Parathyroid adenoma (tissue), 2 donors: ENCODE data around the gene KCNMB1.
A peak's percentile ranks its signal among the peaks of the same experiment; 100 is the strongest.

Experiments
- H2AFZ ChIP-seq: fragments of 300-600 bp; sonication (generic); one replicate; pipeline ENCODE4 v1.7.0; 2017; ENCODE audit warnings: antibody characterized with exemption, mild to moderate bottlenecking
- H3K27ac ChIP-seq: fragments of 300-600 bp; sonication (generic); one replicate; pipeline ENCODE4 v1.7.0; 2017
- H3K27me3 ChIP-seq: fragments of 300-600 bp; sonication (generic); one replicate; pipeline ENCODE4 v1.7.0; 2017; ENCODE audit warnings: low read length; ENCODE audit not compliant: control insufficient read depth, insufficient read depth
- H3K36me3 ChIP-seq: fragments of 300-600 bp; sonication (generic); one replicate; pipeline ENCODE4 v1.7.0; 2017; ENCODE audit warnings: low read length; ENCODE audit not compliant: control insufficient read depth, insufficient read depth
- H3K4me1 ChIP-seq: fragments of 300-600 bp; sonication (generic); one replicate; pipeline ENCODE4 v1.7.0; 2017; ENCODE audit warnings: control low read depth
- H3K4me2 ChIP-seq: fragments of 300-600 bp; sonication (generic); one replicate; pipeline ENCODE4 v1.7.0; 2017; ENCODE audit warnings: low read length
- H3K4me3 ChIP-seq: fragments of 300-600 bp; sonication (generic); one replicate; pipeline ENCODE4 v1.7.0; 2017; ENCODE audit warnings: low read depth, low read length
- H3K79me2 ChIP-seq: fragments of 300-600 bp; sonication (generic); one replicate; pipeline ENCODE4 v1.7.0; 2017; ENCODE audit warnings: control low read depth
- H3K9ac ChIP-seq: fragments of 300-600 bp; sonication (generic); one replicate; pipeline ENCODE4 v1.7.0; 2017; ENCODE audit warnings: mild to moderate bottlenecking
- H3K9me3 ChIP-seq: fragments of 300-600 bp; sonication (generic); one replicate; pipeline ENCODE4 v1.7.0; 2017; ENCODE audit warnings: low read length; ENCODE audit not compliant: control insufficient read depth
- TF ChIP-seq, protein P1 (sequence below): fragments of 300-600 bp; sonication (generic); IDR thresholded peaks from one replicate; pipeline ENCODE4 v1.7.0; 2017; ENCODE audit warnings: antibody characterized with exemption, mild to moderate bottlenecking
- donor health status: primary hyperparathyroidism.

The KCNMB1 gene

DNA sequence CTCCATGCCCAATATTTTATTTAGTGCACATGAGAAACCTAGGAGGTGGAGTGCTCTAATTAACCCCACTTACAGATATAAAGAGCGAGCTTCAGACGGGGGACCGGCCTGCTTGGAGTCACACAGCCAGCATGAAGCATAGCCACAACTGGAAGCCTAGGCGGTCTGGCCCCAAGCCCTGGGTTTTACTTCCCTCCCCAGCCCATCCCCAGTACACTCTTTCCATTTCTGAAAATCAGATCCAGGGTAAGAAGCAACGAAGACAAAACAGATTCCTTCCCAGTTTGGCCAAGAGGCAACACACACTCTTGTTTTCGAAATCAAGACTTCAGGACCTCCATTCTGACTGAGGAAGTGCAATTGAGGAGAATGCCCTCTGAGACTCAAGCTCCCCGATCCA is 27.1 kb downstream of the KCNMB1 start:
- Histone ChIP-seq H3K9me3 (no peaks in the 10 kb centered on the region), H3K36me3 (no peaks in the 10 kb centered on the region), H3K27ac (peak overlapping the region; percentile 15), H3K4me3 (no peak overlapping the region), H3K27me3 (no peaks in the 10 kb centered on the region), H2AFZ (no peak overlapping the region), H3K9ac (no peak overlapping the region), H3K4me1 (no peaks in the 10 kb centered on the region), H3K4me2 (no peak overlapping the region), H3K79me2 (no peaks in the 10 kb centered on the region)
- TF ChIP-seq, protein P1, sequence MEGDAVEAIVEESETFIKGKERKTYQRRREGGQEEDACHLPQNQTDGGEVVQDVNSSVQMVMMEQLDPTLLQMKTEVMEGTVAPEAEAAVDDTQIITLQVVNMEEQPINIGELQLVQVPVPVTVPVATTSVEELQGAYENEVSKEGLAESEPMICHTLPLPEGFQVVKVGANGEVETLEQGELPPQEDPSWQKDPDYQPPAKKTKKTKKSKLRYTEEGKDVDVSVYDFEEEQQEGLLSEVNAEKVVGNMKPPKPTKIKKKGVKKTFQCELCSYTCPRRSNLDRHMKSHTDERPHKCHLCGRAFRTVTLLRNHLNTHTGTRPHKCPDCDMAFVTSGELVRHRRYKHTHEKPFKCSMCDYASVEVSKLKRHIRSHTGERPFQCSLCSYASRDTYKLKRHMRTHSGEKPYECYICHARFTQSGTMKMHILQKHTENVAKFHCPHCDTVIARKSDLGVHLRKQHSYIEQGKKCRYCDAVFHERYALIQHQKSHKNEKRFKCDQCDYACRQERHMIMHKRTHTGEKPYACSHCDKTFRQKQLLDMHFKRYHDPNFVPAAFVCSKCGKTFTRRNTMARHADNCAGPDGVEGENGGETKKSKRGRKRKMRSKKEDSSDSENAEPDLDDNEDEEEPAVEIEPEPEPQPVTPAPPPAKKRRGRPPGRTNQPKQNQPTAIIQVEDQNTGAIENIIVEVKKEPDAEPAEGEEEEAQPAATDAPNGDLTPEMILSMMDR = no peak

DNA sequence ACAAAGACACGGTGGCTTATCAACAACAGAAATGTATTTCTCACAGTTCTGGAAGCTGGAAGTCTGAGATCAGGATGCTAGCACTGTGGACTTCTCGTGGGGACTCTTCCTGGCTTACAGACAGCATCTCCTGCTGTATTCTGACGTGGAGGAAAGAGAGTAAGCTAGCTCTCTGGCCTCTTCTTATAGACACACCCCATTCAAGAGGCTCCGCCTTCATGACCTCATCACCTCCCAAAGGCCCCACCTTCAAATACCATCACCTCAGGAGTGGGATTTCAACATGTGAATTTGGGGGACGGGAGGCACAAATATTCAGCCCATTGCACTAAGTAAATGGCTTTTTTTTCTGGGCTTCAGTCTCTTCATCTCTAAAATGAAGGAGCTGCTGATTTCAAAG is 27.6 kb downstream of the KCNMB1 start:
- Histone ChIP-seq H3K27me3 (no peaks in the 10 kb centered on the region), H3K27ac (peak overlapping the region; percentile 15), H3K9me3 (no peaks in the 10 kb centered on the region), H2AFZ (no peak overlapping the region), H3K9ac (no peak overlapping the region), H3K4me1 (no peaks in the 10 kb centered on the region), H3K36me3 (no peaks in the 10 kb centered on the region), H3K79me2 (no peaks in the 10 kb centered on the region), H3K4me2 (no peak overlapping the region), H3K4me3 (no peak overlapping the region)
- TF ChIP-seq, protein P1 = no peak

DNA sequence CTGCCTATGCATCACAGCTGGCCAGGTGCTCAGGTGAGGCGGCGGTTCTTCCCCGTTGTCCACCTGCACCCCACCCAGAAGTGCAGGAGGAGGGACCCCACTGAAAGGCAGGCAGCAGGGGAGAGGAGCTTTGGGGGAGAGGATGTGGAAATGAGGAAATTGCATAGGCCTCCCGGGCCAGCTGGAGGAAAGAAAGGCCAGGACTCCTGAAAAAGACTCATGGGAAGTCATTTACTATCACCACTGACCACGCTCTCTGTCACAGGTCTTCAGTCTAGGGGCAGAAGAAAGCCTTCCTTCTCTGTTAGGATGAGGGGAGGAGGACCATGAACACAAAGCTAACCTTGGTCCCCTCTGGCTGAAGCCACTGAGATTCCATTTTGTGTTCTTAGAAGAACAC is 28.1 kb downstream of the KCNMB1 start:
- Histone ChIP-seq H3K36me3 (no peaks in the 10 kb centered on the region), H3K27me3 (no peaks in the 10 kb centered on the region), H3K4me3 (no peak overlapping the region), H3K4me2 (no peak overlapping the region), H3K27ac (peak overlapping the region; percentile 15), H3K9me3 (no peaks in the 10 kb centered on the region), H3K9ac (no peak overlapping the region), H2AFZ (no peak overlapping the region), H3K4me1 (no peaks in the 10 kb centered on the region), H3K79me2 (no peaks in the 10 kb centered on the region)
- TF ChIP-seq, protein P1 = no peak

DNA sequence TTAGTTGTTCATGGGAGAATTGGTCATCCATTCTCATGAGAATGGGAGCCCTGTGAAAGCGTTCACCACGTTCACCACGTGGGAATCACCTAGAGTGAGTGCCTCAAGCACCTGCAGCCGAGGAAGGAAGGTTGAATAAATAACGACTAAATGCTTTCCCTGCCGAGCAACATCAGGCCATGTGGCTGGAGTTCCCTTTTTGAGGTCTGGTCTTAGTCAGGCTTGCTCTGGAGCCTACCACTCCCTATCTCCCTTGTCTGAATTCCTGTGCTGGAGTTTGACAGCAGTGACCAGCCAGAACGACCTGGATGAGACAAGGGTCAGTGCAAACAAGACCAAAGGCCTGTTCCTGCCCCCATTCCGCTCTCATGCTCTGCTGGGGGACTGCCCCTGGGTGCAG is 28.5 kb downstream of the KCNMB1 start:
- H3K27ac ChIP-seq = no peak overlapping the region
- no peaks in the 10 kb centered on the region for H3K79me2 ChIP-seq
- H3K4me2 ChIP-seq = no peak overlapping the region
- H3K36me3 ChIP-seq = no peaks in the 10 kb centered on the region
- TF ChIP-seq, protein P1 = no peak
- no peaks in the 10 kb centered on the region for H3K9me3 ChIP-seq
- no peaks in the 10 kb centered on the region for H3K27me3 ChIP-seq
- no peak overlapping the region for H3K9ac ChIP-seq
- H3K4me1 ChIP-seq = no peaks in the 10 kb centered on the region
- no peak overlapping the region for H2AFZ ChIP-seq
- no peak overlapping the region for H3K4me3 ChIP-seq

DNA sequence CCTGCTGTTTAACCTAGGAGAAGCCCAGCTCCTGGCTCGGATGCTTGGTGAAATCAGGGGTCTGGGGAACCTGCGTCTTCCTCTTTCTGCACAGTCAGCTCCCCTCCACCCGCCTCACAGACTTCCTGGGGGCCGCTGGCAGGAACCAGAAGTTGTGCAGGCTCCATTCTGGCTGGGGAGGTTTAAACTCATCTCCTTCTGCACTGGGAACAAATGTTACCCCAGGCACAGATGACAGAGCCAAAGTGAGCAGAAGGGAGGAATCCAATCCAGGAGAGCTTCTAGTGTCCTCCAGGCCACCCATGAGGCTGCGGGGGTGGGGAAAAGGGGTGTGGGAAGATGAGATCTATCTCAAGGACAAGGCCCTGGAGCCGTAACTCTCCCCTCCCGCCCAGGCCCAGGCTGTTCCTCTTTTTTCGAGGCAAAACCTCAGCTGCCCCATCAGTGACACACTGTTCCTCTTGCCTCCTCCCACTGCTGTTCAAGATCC is 31.2 kb downstream of the KCNMB1 start:
- no peak overlapping the region for H2AFZ ChIP-seq
- no peak overlapping the region for H3K4me2 ChIP-seq
- no peaks in the 10 kb centered on the region for H3K9me3 ChIP-seq
- H3K27me3 ChIP-seq = no peaks in the 10 kb centered on the region
- no peak overlapping the region for H3K4me3 ChIP-seq
- no peaks in the 10 kb centered on the region for H3K4me1 ChIP-seq
- no peak overlapping the region for H3K27ac ChIP-seq
- H3K79me2 ChIP-seq = no peaks in the 10 kb centered on the region
- H3K36me3 ChIP-seq = no peaks in the 10 kb centered on the region
- H3K9ac ChIP-seq = no peak overlapping the region
- TF ChIP-seq, protein P1 = no peak
